GM12892 (cell line): ENCODE data around the gene PLA2G6. TPM values are rescaled to one million over a fixed set of nuclear protein-coding genes. Genes with fewer than 3 reads are reported as not detected.
A peak's percentile ranks its signal among the peaks of the same experiment; 100 is the strongest.

Experiments used
- DNase-seq: peaks from one replicate; pipeline ENCODE4 v3.0.0; 2011; ENCODE audit not compliant: insufficient read length
- FAIRE-seq: peaks from 2 replicates; lab custom pipeline; 2011; peaks lifted over from hg19 to GRCh38; lab: Jason Lieb, UNC
- POLR2A ChIP-seq: IDR thresholded peaks from 2 replicates; pipeline ENCODE4 v1.6.1; 2011; ENCODE audit warnings: low read depth, low read length, control low read depth
- POLR2AphosphoS5 ChIP-seq: IDR thresholded peaks from 2 replicates; pipeline ENCODE4 v1.6.1; 2011; ENCODE audit warnings: low read depth, low read length, control low read depth
- TAF1 ChIP-seq: IDR thresholded peaks from 2 replicates; pipeline ENCODE4 v1.6.1; 2011; ENCODE audit warnings: low read depth, mild to moderate bottlenecking, control low read depth, low read length, borderline replicate concordance
- polyA plus RNA-seq: library from polyadenylated mRNA; unstranded; fragments of >200 nt; gene quantifications from one replicate; pipeline ENCODE4 v1.2.1, GENCODE V29; 2012; ENCODE audit warnings: missing spikeins, inconsistent platforms; ENCODE audit not compliant: missing spikeins

Gene PLA2G6, protein sequence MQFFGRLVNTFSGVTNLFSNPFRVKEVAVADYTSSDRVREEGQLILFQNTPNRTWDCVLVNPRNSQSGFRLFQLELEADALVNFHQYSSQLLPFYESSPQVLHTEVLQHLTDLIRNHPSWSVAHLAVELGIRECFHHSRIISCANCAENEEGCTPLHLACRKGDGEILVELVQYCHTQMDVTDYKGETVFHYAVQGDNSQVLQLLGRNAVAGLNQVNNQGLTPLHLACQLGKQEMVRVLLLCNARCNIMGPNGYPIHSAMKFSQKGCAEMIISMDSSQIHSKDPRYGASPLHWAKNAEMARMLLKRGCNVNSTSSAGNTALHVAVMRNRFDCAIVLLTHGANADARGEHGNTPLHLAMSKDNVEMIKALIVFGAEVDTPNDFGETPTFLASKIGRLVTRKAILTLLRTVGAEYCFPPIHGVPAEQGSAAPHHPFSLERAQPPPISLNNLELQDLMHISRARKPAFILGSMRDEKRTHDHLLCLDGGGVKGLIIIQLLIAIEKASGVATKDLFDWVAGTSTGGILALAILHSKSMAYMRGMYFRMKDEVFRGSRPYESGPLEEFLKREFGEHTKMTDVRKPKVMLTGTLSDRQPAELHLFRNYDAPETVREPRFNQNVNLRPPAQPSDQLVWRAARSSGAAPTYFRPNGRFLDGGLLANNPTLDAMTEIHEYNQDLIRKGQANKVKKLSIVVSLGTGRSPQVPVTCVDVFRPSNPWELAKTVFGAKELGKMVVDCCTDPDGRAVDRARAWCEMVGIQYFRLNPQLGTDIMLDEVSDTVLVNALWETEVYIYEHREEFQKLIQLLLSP
- polyA plus RNA-seq: 16.3 TPM

GRCh38 chr22:38181453-38182200 is at the start of gene PLA2G6:
TSS of gene PLA2G6 (minus strand) at chr22:38181830. CDS start at chr22:38169426, 12,404 bp downstream.
- no peak; the same call in 1 of the 2 replicates for TF ChIP-seq POLR2A
- no peak; the same call in 1 of the 2 replicates for TF ChIP-seq TAF1
- no peak for TF ChIP-seq POLR2AphosphoS5
- peak; percentile 97 for DNase-seq
- FAIRE-seq: peak; percentile 94

- TF ChIP-seq TAF1 (no peak), POLR2A (no peak), POLR2AphosphoS5 (no peak)
- no peak for FAIRE-seq
- no peak for DNase-seq
These were observed 49.3 kb upstream of the PLA2G6 start for GRCh38 chr22:38230916-38231315.

- DNase-seq (no peak), FAIRE-seq (no peak)
- no peak for TF ChIP-seq POLR2AphosphoS5
- no peak for TF ChIP-seq TAF1
These were observed 48.6 kb upstream of the PLA2G6 start for GRCh38 chr22:38230108-38230825.

- FAIRE-seq (no peak), DNase-seq (no peak)
- TF ChIP-seq POLR2AphosphoS5 (no peak), TAF1 (no peak)
These were observed 47.5 kb upstream of the PLA2G6 start for GRCh38 chr22:38228873-38229740.

GRCh38 chr22:38228326-38228872 is 46.8 kb upstream of the PLA2G6 start:
- TF ChIP-seq POLR2A (no peak), TAF1 (no peak), POLR2AphosphoS5 (no peak)
- no peak for DNase-seq
- no peak for FAIRE-seq

DNA sequence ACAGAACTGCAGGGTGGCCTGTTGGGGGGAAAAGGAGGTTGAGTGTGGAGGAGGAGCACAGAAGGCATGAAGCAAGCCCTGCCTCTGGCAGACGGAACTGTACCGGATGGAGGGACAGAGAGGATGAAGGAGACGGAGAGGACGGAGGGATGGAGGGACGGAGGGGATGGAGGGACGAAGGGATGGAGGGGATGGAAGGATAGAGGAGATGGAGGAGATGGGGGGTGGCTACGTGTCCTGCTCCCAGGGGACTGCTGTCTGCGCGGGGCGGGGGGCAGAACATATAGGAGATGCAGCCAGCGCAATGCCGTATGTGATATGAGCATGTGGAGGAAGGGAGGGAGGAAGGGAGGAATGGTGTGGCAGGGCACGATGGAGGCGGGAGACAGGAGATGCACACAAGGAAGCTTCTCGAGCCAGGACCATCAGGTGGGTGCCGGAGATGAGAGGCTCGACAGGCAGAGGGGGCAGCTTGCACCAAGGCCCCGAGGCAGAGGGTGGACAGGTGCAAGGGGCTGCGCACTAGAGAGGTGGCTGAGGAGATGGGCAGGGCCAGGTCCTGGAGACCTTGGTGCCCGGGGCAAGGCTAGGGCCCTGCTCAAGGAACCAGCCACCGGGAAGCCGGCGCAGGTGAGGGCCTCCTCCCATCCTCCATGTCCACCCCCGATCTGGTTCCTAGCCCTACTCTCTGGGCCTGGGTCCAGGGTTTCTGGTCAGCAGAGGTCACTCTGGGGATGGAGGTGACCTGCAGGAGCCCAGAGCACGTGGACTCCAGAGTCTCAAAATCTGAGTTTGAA is 45.4 kb upstream of the PLA2G6 start:
- no peak for FAIRE-seq

GRCh38 chr22:38223289-38223960 is 41.8 kb upstream of the PLA2G6 start:
- FAIRE-seq (no peak), DNase-seq (no peak)
- TF ChIP-seq POLR2A: no peak
- no peak for TF ChIP-seq TAF1
- TF ChIP-seq POLR2AphosphoS5: no peak

More for the DNA sequence above, 45.4 kb upstream of the PLA2G6 start:
- no peak for DNase-seq
- TF ChIP-seq POLR2A (no peak), TAF1 (no peak), POLR2AphosphoS5 (no peak)

GRCh38 chr22:38222797-38223119 is 41.1 kb upstream of the PLA2G6 start:
- DNase-seq: no peak
- FAIRE-seq: no peak
- no peak for TF ChIP-seq POLR2AphosphoS5
- no peak for TF ChIP-seq POLR2A
